ENCODE data around the gene ADGRD1.

The ADGRD1 gene

DNA sequence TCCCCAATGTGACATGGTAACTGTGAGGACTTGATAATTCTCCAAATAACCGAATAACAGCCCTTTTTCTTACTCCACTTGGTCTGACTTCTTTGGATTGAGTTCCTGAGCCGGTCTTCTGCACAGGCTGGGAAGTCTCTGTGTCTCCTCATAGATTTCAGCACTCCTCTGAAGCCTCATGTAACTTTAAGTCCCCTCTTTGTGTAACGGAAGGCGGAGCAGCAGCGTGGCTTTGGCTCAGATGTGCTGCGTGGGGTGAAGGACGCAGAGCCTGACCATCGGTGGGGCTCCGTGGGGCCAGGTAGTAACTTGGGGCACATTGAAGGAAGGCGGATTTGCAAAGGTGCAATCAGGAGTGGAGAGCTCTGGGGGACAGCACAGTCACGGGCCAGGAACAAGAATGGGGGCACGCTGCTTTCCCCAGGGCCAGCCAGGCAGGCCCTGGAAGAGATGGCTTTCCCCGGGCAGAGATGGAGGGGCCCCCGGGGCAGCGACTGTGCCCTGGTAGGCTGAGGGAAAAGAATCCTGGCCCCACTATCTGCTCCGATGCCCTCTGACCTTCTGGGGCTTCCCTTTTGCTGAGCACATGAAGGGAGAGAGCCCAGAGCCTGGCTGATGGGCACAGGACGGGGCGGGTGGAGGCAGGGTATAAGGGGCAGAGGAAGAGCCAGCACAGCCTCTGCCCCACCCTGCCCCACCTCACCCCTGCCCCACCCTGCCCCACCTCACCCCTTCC, 56.9 kb downstream of the ADGRD1 start:
- TF ChIP-seq, protein P1, sequence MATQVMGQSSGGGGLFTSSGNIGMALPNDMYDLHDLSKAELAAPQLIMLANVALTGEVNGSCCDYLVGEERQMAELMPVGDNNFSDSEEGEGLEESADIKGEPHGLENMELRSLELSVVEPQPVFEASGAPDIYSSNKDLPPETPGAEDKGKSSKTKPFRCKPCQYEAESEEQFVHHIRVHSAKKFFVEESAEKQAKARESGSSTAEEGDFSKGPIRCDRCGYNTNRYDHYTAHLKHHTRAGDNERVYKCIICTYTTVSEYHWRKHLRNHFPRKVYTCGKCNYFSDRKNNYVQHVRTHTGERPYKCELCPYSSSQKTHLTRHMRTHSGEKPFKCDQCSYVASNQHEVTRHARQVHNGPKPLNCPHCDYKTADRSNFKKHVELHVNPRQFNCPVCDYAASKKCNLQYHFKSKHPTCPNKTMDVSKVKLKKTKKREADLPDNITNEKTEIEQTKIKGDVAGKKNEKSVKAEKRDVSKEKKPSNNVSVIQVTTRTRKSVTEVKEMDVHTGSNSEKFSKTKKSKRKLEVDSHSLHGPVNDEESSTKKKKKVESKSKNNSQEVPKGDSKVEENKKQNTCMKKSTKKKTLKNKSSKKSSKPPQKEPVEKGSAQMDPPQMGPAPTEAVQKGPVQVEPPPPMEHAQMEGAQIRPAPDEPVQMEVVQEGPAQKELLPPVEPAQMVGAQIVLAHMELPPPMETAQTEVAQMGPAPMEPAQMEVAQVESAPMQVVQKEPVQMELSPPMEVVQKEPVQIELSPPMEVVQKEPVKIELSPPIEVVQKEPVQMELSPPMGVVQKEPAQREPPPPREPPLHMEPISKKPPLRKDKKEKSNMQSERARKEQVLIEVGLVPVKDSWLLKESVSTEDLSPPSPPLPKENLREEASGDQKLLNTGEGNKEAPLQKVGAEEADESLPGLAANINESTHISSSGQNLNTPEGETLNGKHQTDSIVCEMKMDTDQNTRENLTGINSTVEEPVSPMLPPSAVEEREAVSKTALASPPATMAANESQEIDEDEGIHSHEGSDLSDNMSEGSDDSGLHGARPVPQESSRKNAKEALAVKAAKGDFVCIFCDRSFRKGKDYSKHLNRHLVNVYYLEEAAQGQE (IDR thresholded peaks at IDR 0.05; ENCODE audit: low read depth): no peak
- TF ChIP-seq TAF1 (IDR thresholded peaks at IDR 0.05; ENCODE audit: low read depth) (no peak), YY1 (IDR thresholded peaks at IDR 0.05; ENCODE audit: low read depth) (no peak), TCF12 (IDR thresholded peaks at IDR 0.05; ENCODE audit: low read depth) (no peak), EGR1 (IDR thresholded peaks at IDR 0.05) (no peak), ZBTB7A (IDR thresholded peaks at IDR 0.05; ENCODE audit: low read depth) (no peak), CEBPB (IDR thresholded peaks at IDR 0.05) (no peak), FOXM1 (IDR thresholded peaks at IDR 0.05; ENCODE audit: borderline replicate concordance, low read depth) (no peak), NFIC (IDR thresholded peaks at IDR 0.05) (no peak), TEAD4 (IDR thresholded peaks at IDR 0.05) (no peak), CREB1 (IDR thresholded peaks at IDR 0.05; ENCODE audit: low read depth) (no peak), EP300 (IDR thresholded peaks at IDR 0.05; ENCODE audit: borderline replicate concordance) (no peak), RAD21 (IDR thresholded peaks at IDR 0.05; ENCODE audit: low read depth) (no peak)
- TF ChIP-seq, protein P2, sequence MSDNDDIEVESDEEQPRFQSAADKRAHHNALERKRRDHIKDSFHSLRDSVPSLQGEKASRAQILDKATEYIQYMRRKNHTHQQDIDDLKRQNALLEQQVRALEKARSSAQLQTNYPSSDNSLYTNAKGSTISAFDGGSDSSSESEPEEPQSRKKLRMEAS (IDR thresholded peaks at IDR 0.05): no peak
- TF ChIP-seq, protein P3, sequence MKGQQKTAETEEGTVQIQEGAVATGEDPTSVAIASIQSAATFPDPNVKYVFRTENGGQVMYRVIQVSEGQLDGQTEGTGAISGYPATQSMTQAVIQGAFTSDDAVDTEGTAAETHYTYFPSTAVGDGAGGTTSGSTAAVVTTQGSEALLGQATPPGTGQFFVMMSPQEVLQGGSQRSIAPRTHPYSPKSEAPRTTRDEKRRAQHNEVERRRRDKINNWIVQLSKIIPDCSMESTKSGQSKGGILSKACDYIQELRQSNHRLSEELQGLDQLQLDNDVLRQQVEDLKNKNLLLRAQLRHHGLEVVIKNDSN (IDR thresholded peaks at IDR 0.05): no peak

DNA sequence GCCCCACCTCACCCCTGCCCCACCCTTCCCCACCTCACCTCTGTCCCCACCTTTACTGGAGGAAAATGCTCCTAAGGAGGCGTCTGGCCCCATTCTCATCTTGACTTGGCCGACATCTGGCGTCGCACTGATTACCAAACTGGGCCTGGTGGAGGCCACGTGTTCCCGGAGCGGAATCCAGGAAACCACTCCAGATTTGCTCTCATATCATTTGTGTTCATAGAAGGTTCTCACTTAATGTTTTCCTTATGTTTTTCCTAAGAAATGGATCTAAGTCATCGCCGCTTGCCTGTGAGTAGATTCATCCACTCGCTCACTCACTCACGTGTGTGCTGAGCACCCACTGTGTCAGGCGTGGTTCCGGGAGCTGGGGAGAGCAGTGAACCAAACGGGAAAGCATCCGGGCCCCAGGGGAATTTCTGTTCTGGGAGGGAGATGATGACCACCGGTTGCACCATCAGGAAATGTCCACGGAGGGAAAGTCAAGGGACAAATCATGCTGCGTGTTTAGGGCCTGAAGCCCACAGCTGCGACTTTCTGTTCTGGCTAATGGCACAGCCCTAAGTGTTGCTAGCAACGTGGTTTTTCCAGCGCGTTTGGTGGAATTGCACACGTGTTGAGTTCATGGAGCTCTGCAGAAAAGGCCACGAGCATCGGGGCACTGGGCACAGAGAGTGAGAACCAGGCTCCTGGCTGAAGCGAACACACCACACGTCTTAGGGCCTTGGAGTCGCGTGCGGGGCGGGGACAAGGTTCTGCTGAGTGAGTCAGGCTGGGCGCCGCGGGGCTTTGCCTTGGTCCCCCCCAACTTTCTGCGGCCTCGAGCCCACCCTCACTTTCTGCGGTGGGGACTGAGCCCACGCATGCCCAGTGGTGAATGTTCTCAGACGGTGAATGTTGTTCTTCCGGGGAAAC, 57.7 kb downstream of the ADGRD1 start:
- no peak for TF ChIP-seq EP300 (IDR thresholded peaks at IDR 0.05; ENCODE audit: borderline replicate concordance)

DNA sequence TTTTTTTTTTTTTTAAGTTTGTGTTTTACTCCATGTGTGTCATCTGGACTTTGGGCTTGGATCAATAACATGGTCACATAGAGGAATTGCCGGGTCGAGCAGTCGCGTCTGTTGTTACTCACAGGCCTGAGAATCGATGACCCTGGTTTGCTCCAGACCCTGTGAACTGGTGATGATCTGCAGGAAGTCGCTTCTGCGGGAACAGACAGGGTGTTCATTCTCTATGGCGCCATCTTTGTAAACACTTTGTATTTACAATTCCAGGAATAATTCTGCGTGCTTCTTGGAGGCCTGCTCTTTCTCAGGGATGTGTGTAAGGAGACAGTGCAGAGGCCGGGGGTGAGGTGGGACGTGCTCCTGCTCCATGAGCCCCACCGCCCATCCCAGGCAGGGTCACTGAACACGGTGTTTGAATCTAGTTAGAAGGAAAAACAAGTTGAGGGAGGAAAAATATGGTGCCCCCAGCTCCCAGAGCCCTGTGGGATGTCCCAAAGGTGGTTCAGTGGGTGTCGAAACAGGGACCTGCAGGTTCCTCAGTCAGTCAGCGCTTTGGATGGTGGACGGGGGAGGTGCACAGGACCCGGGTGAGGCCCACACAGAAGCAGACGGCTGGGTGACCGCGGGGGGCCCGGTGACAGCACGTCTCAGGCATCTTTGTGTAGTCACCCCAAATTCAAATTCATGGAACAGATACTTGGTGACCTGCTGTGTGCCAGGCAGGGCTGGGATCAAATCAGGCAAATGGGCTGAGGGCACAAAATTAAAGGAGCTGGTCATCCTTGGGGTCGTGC, 58.8 kb downstream of the ADGRD1 start:
- TF ChIP-seq CEBPB (IDR thresholded peaks at IDR 0.05) (no peak), FOXM1 (IDR thresholded peaks at IDR 0.05; ENCODE audit: borderline replicate concordance, low read depth) (no peak), NFIC (IDR thresholded peaks at IDR 0.05) (no peak), ZBTB7A (IDR thresholded peaks at IDR 0.05; ENCODE audit: low read depth) (no peak), YY1 (IDR thresholded peaks at IDR 0.05; ENCODE audit: low read depth) (no peak), TEAD4 (IDR thresholded peaks at IDR 0.05) (no peak), EGR1 (IDR thresholded peaks at IDR 0.05) (no peak), RAD21 (IDR thresholded peaks at IDR 0.05; ENCODE audit: low read depth) (no peak), TCF12 (IDR thresholded peaks at IDR 0.05; ENCODE audit: low read depth) (no peak), TAF1 (IDR thresholded peaks at IDR 0.05; ENCODE audit: low read depth) (no peak)
- TF ChIP-seq, protein P2 (IDR thresholded peaks at IDR 0.05): no peak
- TF ChIP-seq, protein P1 (IDR thresholded peaks at IDR 0.05; ENCODE audit: low read depth): no peak
- TF ChIP-seq, protein P3 (IDR thresholded peaks at IDR 0.05): no peak

DNA sequence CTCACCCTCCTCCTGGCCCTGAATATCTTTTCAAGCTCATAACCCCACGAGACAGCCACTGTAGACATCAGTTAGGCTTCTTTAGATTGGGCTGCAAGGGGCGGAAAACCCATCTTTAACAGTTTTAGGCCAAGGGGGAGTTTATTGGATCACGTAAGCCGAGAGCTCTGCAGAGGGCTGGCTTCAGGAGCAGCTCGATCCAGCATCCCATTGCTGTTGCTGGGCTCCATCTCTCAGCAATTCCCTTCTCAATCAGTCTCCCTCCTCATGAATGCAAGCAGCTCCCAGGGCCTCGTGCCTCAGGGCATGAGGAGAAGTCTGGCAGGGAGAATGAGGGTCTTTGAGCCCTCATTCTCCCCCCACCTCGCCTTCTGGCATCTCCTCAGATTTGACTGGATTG, 59.4 kb downstream of the ADGRD1 start:
- TF ChIP-seq CREB1 (IDR thresholded peaks at IDR 0.05; ENCODE audit: low read depth): no peak
- TF ChIP-seq YY1 (IDR thresholded peaks at IDR 0.05; ENCODE audit: low read depth): no peak
- TF ChIP-seq, protein P2 (IDR thresholded peaks at IDR 0.05): no peak
- TF ChIP-seq TEAD4 (IDR thresholded peaks at IDR 0.05): no peak
- TF ChIP-seq CEBPB (IDR thresholded peaks at IDR 0.05): no peak
- no peak for TF ChIP-seq EGR1 (IDR thresholded peaks at IDR 0.05)
- no peak for TF ChIP-seq EP300 (IDR thresholded peaks at IDR 0.05; ENCODE audit: borderline replicate concordance)
- TF ChIP-seq NFIC (IDR thresholded peaks at IDR 0.05): no peak
- TF ChIP-seq FOXM1 (IDR thresholded peaks at IDR 0.05; ENCODE audit: borderline replicate concordance, low read depth): no peak
- TF ChIP-seq TCF12 (IDR thresholded peaks at IDR 0.05; ENCODE audit: low read depth): no peak
- TF ChIP-seq, protein P1 (IDR thresholded peaks at IDR 0.05; ENCODE audit: low read depth): no peak
